HG03280 (cell line): ENCODE data around the gene CILP2.
A peak's percentile ranks its signal among the peaks of the same experiment; 100 is the strongest.

Source experiments
- ATAC-seq: cut with Tn5 transposase; IDR thresholded peaks from one replicate; pipeline ENCODE4 v1.9.1; 2021; ENCODE audit warnings: mild to moderate bottlenecking, moderate library complexity; ENCODE audit not compliant: unreplicated experiment

CILP2 gene

GRCh38 chr19:19562665-19563347 is 24.7 kb downstream of the CILP2 start:
- ATAC-seq, result no peak

- no peak for ATAC-seq
These were observed 25.3 kb downstream of the CILP2 start for GRCh38 chr19:19563348-19563848.

GRCh38 chr19:19566306-19566705 is 28.2 kb downstream of the CILP2 start:
- no peak for ATAC-seq

- ATAC-seq, result no peak
These were observed 29.3 kb downstream of the CILP2 start for GRCh38 chr19:19567391-19567790.

- no peak for ATAC-seq
These were observed 31.0 kb downstream of the CILP2 start for GRCh38 chr19:19568802-19569756.

- no peak for ATAC-seq
These were observed 32.5 kb downstream of the CILP2 start for GRCh38 chr19:19570571-19570970.

GRCh38 chr19:19571071-19571786 is 33.2 kb downstream of the CILP2 start:
- no peak for ATAC-seq

GRCh38 chr19:19575411-19575810 is 37.3 kb downstream of the CILP2 start:
- ATAC-seq, result no peak

GRCh38 chr19:19578252-19578651 is 40.2 kb downstream of the CILP2 start:
- no peak for ATAC-seq

GRCh38 chr19:19579533-19580361 is 41.7 kb downstream of the CILP2 start:
- ATAC-seq, result no peak

GRCh38 chr19:19580418-19580817 is 42.4 kb downstream of the CILP2 start:
- no peak for ATAC-seq

GRCh38 chr19:19581391-19581790 is 43.3 kb downstream of the CILP2 start:
- ATAC-seq, result no peak

GRCh38 chr19:19582471-19582870 is 44.4 kb downstream of the CILP2 start:
- no peak for ATAC-seq

- ATAC-seq, result no peak
These were observed 46.3 kb downstream of the CILP2 start for GRCh38 chr19:19584356-19584755.

- no peak for ATAC-seq
These were observed 49.7 kb downstream of the CILP2 start for GRCh38 chr19:19587771-19588170.

- ATAC-seq, result no peak
These were observed 50.5 kb downstream of the CILP2 start for GRCh38 chr19:19588546-19588945.

GRCh38 chr19:19591133-19591825 is 53.2 kb downstream of the CILP2 start:
- ATAC-seq, result peak; percentile 67

- no peak for ATAC-seq
These were observed 54.6 kb downstream of the CILP2 start for GRCh38 chr19:19592690-19593089.

GRCh38 chr19:19594381-19594780 is 56.3 kb downstream of the CILP2 start:
- no peak for ATAC-seq
